Urinary bladder (tissue), 4 donors: ENCODE results near the gene NOSTRIN. TPM values are rescaled to one million over a fixed set of nuclear protein-coding genes. Genes with fewer than 3 reads are reported as not detected.

Source experiments
- DNase-seq: peaks from one replicate; pipeline ENCODE4 v3.0.0-alpha.2; 2015; ENCODE audit errors: extremely low spot score
- H3K27ac ChIP-seq: one replicate; pipeline ENCODE4 v1.5.1; 2013; ENCODE audit warnings: low read depth, mild to moderate bottlenecking, moderate library complexity
- H3K36me3 ChIP-seq: one replicate; pipeline ENCODE4 v1.6.1; 2013; ENCODE audit warnings: mild to moderate bottlenecking, moderate library complexity; ENCODE audit not compliant: insufficient read depth
- H3K4me1 ChIP-seq: one replicate; pipeline ENCODE4 v1.6.1; 2013; ENCODE audit warnings: mild to moderate bottlenecking, moderate library complexity; ENCODE audit not compliant: insufficient read depth
- H3K4me3 ChIP-seq: one replicate; pipeline ENCODE4 v1.5.1; 2013; ENCODE audit warnings: low read depth, low read length
- WGBS: extraction: QIAGEN DNeasy Blood & Tissue Kit; methylation state at CpG from one replicate; pipeline ENCODE4 v1.1.7; 2013; 5-methylcytosine and 5-hydroxymethylcytosine counted together
- polyA plus RNA-seq: library from polyadenylated mRNA; stranded (reverse); fragments of 200-250 nt; gene quantifications from one replicate; pipeline ENCODE4 v1.2.3, GENCODE V29; 2013
- total RNA-seq: library from RNA; depleted of rRNA; stranded (reverse); fragments of >200 nt; gene quantifications from one replicate; pipeline ENCODE4 v1.2.3, GENCODE V29; 2014
- donor health status: healthy with polysubstance abuse.
- donor health status: healthy.

NOSTRIN gene
- total and polyA plus RNA-seq, 2 donors: 10.6 to 30.9 TPM

DNA sequence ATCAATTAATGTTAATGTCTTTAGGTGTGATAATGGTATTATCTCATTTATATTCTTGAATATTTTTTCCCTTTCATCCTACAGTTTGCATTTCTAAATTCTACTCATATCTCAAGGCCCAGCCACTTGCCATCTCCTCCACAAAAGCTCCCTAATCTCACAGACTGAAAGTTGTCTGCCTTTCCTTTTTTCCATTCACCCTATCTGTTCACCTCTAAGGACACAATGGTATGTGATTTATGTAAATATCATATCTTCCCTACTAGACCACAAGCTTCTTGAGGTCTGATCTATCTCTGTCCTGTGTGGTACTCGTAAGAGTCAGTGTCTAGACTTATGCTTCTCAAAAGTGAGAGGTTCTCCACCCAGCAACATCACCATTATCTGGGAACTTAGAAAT lies 91.7 kb downstream of the NOSTRIN start:
- no peak overlapping the region for H3K4me3 ChIP-seq
- H3K27ac ChIP-seq: no peak overlapping the region
- no peak for DNase-seq
- WGBS: 84% methylated on average over 1 of the region's 1 CpG
- H3K36me3 ChIP-seq: no peaks in the 10 kb centered on the region
- H3K4me1 ChIP-seq: no peaks in the 10 kb centered on the region

DNA sequence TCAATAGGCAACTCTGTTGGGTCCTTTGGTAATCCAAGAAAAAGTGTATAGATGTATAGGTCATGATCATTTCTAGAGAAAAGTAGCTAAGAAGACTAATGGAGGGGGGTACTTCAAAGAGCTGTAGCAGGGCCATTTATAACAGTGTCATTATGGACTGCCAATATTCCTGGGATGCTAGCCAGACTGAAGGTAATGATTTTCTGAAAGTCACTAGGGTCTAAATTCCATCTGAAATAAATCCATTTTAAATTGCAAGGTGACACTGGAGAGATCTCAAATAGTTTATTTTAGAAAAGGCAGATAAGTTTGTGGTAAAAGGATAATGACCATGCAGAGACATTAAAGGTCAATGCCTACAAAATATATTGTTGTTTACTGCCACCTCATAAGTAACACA lies 92.3 kb downstream of the NOSTRIN start:
- no peak for DNase-seq
- Histone ChIP-seq H3K36me3 (no peaks in the 10 kb centered on the region), H3K4me1 (no peaks in the 10 kb centered on the region), H3K4me3 (no peak overlapping the region), H3K27ac (no peak overlapping the region)

DNA sequence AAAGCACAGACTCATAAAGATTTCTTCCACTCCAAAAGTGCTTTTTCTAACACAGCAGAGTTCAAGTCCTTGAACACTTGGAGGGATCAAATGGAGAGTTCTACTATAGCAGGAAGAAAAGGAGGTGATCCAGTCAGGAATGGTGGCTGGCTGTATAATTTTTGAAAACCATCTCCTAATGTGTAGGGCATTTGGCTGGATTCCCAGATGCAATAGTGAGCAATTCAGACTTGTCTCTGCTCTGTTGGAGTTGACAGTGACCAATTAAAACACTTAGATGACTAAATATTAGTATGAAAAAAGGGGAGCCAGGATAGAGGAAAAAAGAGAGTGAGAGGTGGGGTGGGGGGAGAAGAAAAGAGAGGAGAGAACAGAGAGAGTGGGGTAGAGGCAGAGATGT lies 93.3 kb downstream of the NOSTRIN start:
- DNase-seq: no peak
- Histone ChIP-seq H3K36me3 (no peaks in the 10 kb centered on the region), H3K4me3 (no peak overlapping the region), H3K4me1 (no peaks in the 10 kb centered on the region), H3K27ac (no peak overlapping the region)

DNA sequence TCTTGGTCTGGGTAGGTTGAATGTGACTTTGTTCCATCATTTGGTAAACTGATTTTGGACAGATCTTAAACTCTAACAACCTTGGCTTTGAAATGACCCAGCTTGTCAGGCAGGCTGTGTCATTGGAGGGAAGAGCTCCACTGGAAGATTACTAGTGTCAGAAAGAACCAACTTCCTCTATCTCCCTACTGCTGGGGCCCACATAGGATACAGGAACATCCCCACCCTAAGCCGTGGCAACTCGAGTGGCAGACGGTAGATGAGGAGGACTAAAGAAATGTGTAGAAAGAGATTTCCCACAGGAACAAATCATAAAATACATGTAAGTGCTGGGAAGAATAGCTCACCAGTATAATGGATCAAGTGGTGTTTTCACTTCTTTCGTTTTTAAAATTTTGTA lies 94.3 kb downstream of the NOSTRIN start:
- no peak overlapping the region for H3K4me3 ChIP-seq
- no peak for DNase-seq
- WGBS: 63% methylated on average over 4 of the region's 4 CpGs
- H3K27ac ChIP-seq: no peak overlapping the region
- H3K36me3 ChIP-seq: no peaks in the 10 kb centered on the region
- no peaks in the 10 kb centered on the region for H3K4me1 ChIP-seq

DNA sequence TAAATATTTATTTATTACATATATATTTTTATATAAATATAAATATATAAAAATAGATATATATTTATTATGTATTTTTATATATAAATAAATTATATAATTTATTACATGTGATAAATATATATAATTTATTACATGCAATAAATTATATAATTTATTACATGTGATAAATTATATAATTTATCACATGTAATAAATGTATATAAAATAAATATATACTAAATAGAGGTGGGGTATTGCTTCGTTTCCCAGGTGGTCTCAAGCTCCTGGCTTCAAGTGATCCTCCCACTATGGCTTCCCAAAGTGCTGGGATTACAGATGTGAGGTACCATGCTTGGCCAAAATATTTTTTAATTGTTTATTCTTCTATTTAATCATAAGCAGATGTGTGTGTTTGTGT lies 95.0 kb downstream of the NOSTRIN start:
- Histone ChIP-seq H3K4me3 (no peak overlapping the region), H3K27ac (no peak overlapping the region), H3K4me1 (no peaks in the 10 kb centered on the region), H3K36me3 (no peaks in the 10 kb centered on the region)
- 74% methylated on average over 1 of the region's 1 CpG for WGBS
- DNase-seq: no peak

DNA sequence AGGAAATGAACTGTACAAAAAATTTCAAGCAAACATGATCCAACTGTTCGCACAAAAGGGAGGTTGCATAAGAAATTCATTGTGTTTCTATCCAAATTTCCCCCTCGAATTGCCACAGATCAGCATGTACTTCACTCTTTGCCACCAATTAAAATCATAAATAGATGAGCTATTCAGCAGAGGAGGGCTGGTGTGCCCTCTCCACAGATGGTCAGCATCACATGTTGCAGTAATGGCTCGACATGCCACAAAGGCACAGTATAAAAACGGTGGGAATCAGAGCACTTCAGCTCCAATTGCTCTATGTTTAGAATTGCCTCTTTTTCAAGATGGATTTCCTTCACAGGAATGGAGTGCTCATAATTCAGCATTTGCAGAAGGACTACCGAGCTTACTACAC lies 98.6 kb downstream of the NOSTRIN start, which contains the start of gene G6PC2:
TSS of gene G6PC2 (plus strand) at position 289 of the 400 bp plus-strand sequence. CDS start at position 330, 41 bp downstream.
- DNase-seq: no peak
- Histone ChIP-seq H3K4me3 (no peak within 1 kb of the TSS), H3K4me1 (no peaks in the 10 kb centered on the region), H3K36me3 (no peaks in the 10 kb centered on the region), H3K27ac (no peak within 1 kb of the TSS)
- WGBS: 59% methylated on average over 5 of the region's 5 CpGs

DNA sequence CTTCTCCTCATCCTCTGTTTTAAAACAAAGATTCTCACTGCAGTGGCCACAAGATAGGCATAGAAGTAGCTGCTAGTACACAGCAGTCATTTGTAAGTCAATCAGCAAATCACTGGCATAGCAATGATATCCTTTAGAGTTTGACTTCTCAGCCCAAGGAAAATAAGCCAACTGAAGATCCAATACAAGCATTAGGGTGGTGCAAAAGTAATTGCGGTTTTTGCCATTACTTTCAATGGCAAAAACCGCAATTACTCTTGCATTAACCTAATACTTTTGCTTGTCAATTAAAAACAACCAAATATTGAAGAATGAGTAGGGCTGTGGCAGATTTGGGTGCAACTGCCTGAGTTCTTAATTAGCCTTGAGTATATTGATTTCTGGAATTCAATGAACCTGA lies 101.5 kb downstream of the NOSTRIN start:
- WGBS: 92% methylated on average over 2 of the region's 2 CpGs
- H3K4me3 ChIP-seq: no peak overlapping the region
- H3K4me1 ChIP-seq: no peaks in the 10 kb centered on the region
- H3K27ac ChIP-seq: no peak overlapping the region
- no peaks in the 10 kb centered on the region for H3K36me3 ChIP-seq
- no peak for DNase-seq

DNA sequence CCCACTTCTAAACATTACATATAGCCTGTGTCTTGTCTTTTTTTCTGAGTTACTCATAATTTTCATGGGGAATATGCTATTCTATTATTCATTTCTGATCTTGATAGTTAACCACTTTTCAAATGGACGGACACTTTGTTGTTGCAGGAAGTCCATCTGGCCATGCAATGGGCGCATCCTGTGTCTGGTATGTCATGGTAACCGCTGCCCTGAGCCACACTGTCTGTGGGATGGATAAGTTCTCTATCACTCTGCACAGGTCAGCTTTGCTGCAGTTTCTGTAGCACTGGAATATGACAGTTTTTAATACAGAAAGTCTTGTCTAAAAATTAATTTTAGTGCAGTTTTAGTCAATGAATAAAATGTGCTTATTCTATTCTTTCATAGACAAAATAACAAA lies 101.9 kb downstream of the NOSTRIN start:
- no peak for DNase-seq
- 92% methylated on average over 3 of the region's 3 CpGs for WGBS
- Histone ChIP-seq H3K36me3 (no peaks in the 10 kb centered on the region), H3K27ac (no peak overlapping the region), H3K4me1 (no peaks in the 10 kb centered on the region), H3K4me3 (no peak overlapping the region)

DNA sequence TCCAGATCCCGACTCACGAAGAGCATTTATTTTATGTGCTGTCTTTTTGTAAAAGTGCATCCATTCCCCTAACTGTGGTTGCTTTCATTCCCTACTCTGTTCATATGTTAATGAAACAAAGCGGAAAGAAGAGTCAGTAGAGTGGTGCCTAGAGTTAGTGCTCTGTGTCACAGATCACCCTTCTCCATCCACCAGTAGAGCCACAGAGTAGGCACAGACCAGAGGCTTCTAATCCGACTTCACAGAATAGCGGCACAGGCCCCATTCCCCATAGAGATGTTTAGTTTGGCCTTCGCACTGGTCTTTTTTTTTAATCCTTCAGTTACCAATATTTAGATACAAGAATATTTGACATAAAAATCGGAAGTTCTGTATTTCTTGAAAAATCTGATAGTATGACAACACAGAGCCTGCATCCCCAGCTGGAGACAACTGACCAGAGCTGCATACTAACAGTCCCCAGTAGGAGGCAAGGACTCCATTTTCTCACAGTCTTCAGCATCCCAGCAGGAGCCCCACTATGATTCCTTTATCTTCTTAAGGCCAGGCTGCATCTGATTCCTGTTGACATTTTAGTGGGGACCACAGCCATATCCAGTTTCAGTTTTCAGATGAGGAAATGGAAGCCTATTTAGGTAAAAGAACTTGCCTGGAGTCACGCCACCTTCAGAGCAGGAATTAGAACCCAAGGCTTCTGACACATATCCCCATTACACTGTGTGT lies 105.7 kb downstream of the NOSTRIN start:
- 89% methylated on average over 8 of the region's 8 CpGs for WGBS
- DNase-seq: no peak
- H3K4me3 ChIP-seq: no peak overlapping the region
- H3K36me3 ChIP-seq: no peaks in the 10 kb centered on the region
- no peaks in the 10 kb centered on the region for H3K4me1 ChIP-seq
- no peak overlapping the region for H3K27ac ChIP-seq

DNA sequence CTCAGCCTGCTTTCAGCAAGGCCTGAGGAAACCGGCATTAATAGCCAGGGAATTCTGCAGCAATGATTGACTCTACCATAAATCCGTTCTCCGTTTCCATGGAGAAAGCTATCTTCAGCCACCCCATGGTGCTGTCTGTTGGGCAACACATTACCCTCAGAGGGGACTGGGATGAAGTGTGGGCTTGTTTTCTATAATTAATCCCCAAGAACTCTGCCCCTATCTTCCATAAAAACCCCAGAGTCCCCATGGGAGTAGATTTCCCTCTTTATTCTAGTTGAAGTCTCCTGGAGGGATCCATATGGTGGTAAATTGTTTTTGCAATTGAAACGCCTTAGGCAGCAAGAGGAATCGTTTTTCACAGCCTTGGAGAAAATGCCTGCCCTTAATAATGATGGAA lies 107.9 kb downstream of the NOSTRIN start:
- Histone ChIP-seq H3K4me1 (no peaks in the 10 kb centered on the region), H3K27ac (no peak overlapping the region), H3K4me3 (no peak overlapping the region), H3K36me3 (no peaks in the 10 kb centered on the region)
- no peak for DNase-seq
- WGBS: 74% methylated on average over 5 of the region's 5 CpGs

DNA sequence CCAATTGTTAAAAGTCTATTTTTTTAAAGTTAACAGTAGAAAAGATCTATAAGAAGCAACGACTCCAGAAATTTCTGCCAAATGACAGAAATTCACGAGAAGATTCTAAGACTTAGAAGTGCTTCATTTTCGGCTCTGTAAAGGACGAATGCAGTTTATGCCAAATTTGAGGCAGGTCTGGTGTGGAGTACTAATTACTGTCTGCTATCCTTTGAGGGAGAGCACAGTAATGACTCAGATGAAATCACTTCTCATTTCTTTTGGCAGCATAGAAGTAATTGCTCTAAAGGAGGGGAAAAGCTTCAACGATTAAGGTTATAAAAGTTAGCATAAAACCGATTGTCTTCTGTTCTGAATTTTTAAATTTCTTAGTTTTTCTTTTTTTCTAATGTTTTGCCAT lies 110.0 kb downstream of the NOSTRIN start:
- H3K27ac ChIP-seq: no peak overlapping the region
- no peak overlapping the region for H3K4me3 ChIP-seq
- no peaks in the 10 kb centered on the region for H3K4me1 ChIP-seq
- DNase-seq: no peak
- no peaks in the 10 kb centered on the region for H3K36me3 ChIP-seq
- 56% methylated on average over 6 of the region's 6 CpGs for WGBS

DNA sequence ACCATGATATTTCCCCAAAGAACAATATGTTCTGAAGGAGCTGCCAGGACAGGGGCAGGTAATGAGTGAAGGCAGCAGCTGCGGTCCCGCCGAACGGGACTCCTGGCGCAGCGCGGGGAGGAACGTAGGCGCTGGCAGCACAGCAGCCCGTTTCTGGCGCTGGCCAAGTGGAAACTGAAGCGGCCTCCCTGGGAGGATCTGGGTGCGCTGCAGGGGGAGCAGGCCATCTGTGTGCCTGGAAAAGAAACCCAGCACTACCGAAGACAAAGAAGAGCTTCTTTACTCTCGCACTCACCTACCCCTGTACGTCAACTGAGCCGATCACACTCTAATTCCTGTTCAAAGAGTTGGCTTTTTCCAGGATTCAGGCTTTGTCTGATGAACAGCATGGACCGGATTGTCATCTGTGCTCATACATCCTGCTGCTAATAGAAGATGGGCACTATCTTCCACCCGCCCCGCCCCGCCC lies 110.5 kb downstream of the NOSTRIN start:
- 26% methylated on average over 21 of the region's 21 CpGs for WGBS
- H3K27ac ChIP-seq: no peak overlapping the region
- H3K36me3 ChIP-seq: no peaks in the 10 kb centered on the region
- DNase-seq: no peak
- H3K4me3 ChIP-seq: no peak overlapping the region
- no peaks in the 10 kb centered on the region for H3K4me1 ChIP-seq

DNA sequence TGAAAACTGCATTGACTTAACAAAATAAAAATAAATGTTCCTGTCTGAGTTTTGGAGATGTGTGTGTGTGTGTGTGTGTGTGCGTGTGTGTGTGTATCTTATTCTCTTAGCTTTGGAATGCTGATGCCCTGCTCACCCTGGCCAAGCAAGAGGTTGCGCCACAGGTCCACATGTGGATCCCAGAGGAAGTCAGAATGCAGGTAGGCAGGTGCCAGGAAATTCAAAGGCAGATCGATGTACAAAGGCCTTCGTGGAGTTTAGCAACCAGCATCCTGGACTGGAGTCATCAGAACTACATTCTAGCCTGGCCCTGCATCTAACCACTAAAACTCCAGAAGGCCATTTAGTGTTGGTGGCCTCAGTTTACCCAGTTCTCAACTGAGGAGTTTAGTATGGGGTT lies 111.1 kb downstream of the NOSTRIN start:
- no peak overlapping the region for H3K4me3 ChIP-seq
- DNase-seq: no peak
- no peaks in the 10 kb centered on the region for H3K36me3 ChIP-seq
- H3K27ac ChIP-seq: no peak overlapping the region
- H3K4me1 ChIP-seq: no peaks in the 10 kb centered on the region
- WGBS: 88% methylated on average over 4 of the region's 4 CpGs
